ENCODE measurements around the gene MBTPS1. TPM values are rescaled to one million over a fixed set of nuclear protein-coding genes. Genes with fewer than 3 reads are reported as not detected.

Gene MBTPS1
- total RNA-seq, 1 donor from 2014 or later = 70.9 TPM

- DNase-seq (ENCODE audit: low read depth) = no peak
- TF ChIP-seq, protein P1, sequence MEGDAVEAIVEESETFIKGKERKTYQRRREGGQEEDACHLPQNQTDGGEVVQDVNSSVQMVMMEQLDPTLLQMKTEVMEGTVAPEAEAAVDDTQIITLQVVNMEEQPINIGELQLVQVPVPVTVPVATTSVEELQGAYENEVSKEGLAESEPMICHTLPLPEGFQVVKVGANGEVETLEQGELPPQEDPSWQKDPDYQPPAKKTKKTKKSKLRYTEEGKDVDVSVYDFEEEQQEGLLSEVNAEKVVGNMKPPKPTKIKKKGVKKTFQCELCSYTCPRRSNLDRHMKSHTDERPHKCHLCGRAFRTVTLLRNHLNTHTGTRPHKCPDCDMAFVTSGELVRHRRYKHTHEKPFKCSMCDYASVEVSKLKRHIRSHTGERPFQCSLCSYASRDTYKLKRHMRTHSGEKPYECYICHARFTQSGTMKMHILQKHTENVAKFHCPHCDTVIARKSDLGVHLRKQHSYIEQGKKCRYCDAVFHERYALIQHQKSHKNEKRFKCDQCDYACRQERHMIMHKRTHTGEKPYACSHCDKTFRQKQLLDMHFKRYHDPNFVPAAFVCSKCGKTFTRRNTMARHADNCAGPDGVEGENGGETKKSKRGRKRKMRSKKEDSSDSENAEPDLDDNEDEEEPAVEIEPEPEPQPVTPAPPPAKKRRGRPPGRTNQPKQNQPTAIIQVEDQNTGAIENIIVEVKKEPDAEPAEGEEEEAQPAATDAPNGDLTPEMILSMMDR (IDR thresholded peaks at IDR 0.05; ENCODE audit: insufficient read depth, low read length, poor library complexity, severe bottlenecking) = no peak
- no peak overlapping the region for H3K4me3 ChIP-seq (ENCODE audit: low read depth, low read length)
- peaks cover 60% of the 10 kb centered on the region for H3K27me3 ChIP-seq (ENCODE audit: control insufficient read depth, insufficient read depth, low read length)
- H3K36me3 ChIP-seq (ENCODE audit: control insufficient read depth, insufficient read depth, low read length) = no peaks in the 10 kb centered on the region
Observed at GRCh38 chr16:84039696-84040095, 77.0 kb downstream of the MBTPS1 start.

DNA sequence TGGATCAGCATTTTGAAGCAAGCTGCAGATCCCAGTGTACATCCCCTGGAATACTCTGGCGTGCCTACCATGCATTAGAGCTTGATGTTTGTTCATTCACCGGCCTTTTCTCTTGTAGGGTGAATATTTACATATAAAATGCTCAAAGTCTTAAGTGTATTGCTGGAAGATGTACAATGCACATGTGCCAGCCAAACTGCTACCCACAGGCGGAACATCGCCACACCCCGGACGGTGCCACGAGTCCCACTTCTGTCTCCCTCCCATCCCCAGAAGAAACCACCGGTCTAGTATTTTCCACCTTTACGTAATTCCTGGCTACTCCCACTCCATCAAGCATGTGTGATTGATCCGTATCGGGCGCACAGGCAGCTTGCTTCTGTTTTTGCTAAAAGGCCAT, 78.3 kb downstream of the MBTPS1 start:
- Histone ChIP-seq H3K4me3 (ENCODE audit: low read depth, low read length) (no peak overlapping the region), H3K27me3 (ENCODE audit: control insufficient read depth, insufficient read depth, low read length) (peaks cover 48% of the 10 kb centered on the region), H3K36me3 (ENCODE audit: control insufficient read depth, insufficient read depth, low read length) (no peaks in the 10 kb centered on the region)
- TF ChIP-seq, protein P1 (IDR thresholded peaks at IDR 0.05; ENCODE audit: insufficient read depth, low read length, poor library complexity, severe bottlenecking) = no peak
- no peak for DNase-seq (ENCODE audit: low read depth)

- no peak for DNase-seq (ENCODE audit: low read depth)
- TF ChIP-seq, protein P1 (IDR thresholded peaks at IDR 0.05; ENCODE audit: insufficient read depth, low read length, poor library complexity, severe bottlenecking) = no peak
- Histone ChIP-seq H3K4me3 (ENCODE audit: low read depth, low read length) (no peak overlapping the region), H3K36me3 (ENCODE audit: control insufficient read depth, insufficient read depth, low read length) (no peaks in the 10 kb centered on the region), H3K27me3 (ENCODE audit: control insufficient read depth, insufficient read depth, low read length) (peaks cover 33% of the 10 kb centered on the region)
Observed at GRCh38 chr16:84036982-84037425, 79.7 kb downstream of the MBTPS1 start.

GRCh38 chr16:84036131-84036530, 80.6 kb downstream of the MBTPS1 start:
- no peaks in the 10 kb centered on the region for H3K36me3 ChIP-seq (ENCODE audit: control insufficient read depth, insufficient read depth, low read length)
- no peak for DNase-seq (ENCODE audit: low read depth)
- TF ChIP-seq, protein P1 (IDR thresholded peaks at IDR 0.05; ENCODE audit: insufficient read depth, low read length, poor library complexity, severe bottlenecking) = no peak
- no peak overlapping the region for H3K4me3 ChIP-seq (ENCODE audit: low read depth, low read length)
- H3K27me3 ChIP-seq (ENCODE audit: control insufficient read depth, insufficient read depth, low read length) = peaks cover 31% of the 10 kb centered on the region

DNA sequence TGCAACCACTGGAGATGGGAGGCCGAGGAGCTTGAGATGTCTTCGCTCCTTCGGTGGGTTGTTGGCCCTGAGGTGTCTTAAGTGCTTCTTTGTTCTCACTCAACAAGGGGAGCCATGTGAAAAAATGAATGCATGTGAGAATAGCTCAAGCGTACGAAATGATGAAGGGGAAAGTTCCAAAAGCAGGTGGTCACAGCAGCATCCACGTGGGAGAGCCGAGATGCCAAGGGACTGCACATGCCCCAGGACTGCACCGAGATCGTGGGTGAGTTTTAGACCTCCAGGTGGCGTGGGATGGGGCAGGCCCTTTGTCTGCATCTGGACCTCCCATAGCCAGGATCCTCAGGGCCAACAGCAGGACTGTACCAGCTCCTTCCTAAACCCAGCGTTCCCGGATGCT, 82.2 kb downstream of the MBTPS1 start:
- H3K36me3 ChIP-seq (ENCODE audit: control insufficient read depth, insufficient read depth, low read length) = no peaks in the 10 kb centered on the region
- TF ChIP-seq, protein P1 (IDR thresholded peaks at IDR 0.05; ENCODE audit: insufficient read depth, low read length, poor library complexity, severe bottlenecking) = no peak
- H3K27me3 ChIP-seq (ENCODE audit: control insufficient read depth, insufficient read depth, low read length) = peaks cover 20% of the 10 kb centered on the region
- H3K4me3 ChIP-seq (ENCODE audit: low read depth, low read length) = no peak overlapping the region
- no peak for DNase-seq (ENCODE audit: low read depth)

All from kidney epithelial cell (primary cell).